Measurements from ENCODE around the gene SEMA6C.

GRCh38 chr1:151166505-151166956, 20.1 kb upstream of the SEMA6C start:
- TF ChIP-seq CTCF (conservative IDR thresholded peaks at IDR 0.05; ENCODE audit: low read depth, low read length) = no peak
- no peak for TF ChIP-seq EZH2phosphoT487 (IDR thresholded peaks at IDR 0.05; ENCODE audit: borderline replicate concordance, low read length)

All from PC-3 (cell line).